Stimulated activated CD8-positive, alpha-beta memory T cell treated with anti-CD3 and anti-CD28 coated beads, Interleukin-15, amount 100 ng/mL, for 1 hour (primary cell): Measurements from ENCODE around the gene CELF1.
"Not testable (repeated sequence)": the region's sequence is repeated elsewhere in the genome, so short reads cannot be mapped to it uniquely, and the experiment has no call there.

Experiments
- DNase-seq: peaks from one replicate; pipeline ENCODE4 v3.0.0-alpha.2; 2020; ENCODE audit warnings: low read depth

CELF1 gene

GRCh38 chr11:47538741-47539565, 14.0 kb downstream of the CELF1 start:
- no peak for DNase-seq

GRCh38 chr11:47536915-47537314, 16.0 kb downstream of the CELF1 start:
- no peak for DNase-seq

- no peak for DNase-seq
Observed at GRCh38 chr11:47534704-47535251, 18.2 kb downstream of the CELF1 start.

- no peak for DNase-seq
Observed at GRCh38 chr11:47533690-47534151, 19.2 kb downstream of the CELF1 start.

- no peak for DNase-seq
Observed at GRCh38 chr11:47532597-47533213, 20.2 kb downstream of the CELF1 start.

- DNase-seq = no peak
Observed at GRCh38 chr11:47531666-47532065, 21.3 kb downstream of the CELF1 start.

GRCh38 chr11:47530721-47531120, 22.2 kb downstream of the CELF1 start:
- not testable (repeated sequence) for DNase-seq

GRCh38 chr11:47529951-47530350, 23.0 kb downstream of the CELF1 start:
- no peak for DNase-seq

GRCh38 chr11:47527186-47527585, 25.7 kb downstream of the CELF1 start:
- no peak for DNase-seq

GRCh38 chr11:47526032-47526431, 26.9 kb downstream of the CELF1 start:
- DNase-seq = not testable (repeated sequence)

GRCh38 chr11:47524291-47524874, 28.5 kb downstream of the CELF1 start:
- no peak for DNase-seq

- DNase-seq = no peak
Observed at GRCh38 chr11:47523490-47524225, 29.3 kb downstream of the CELF1 start.

- DNase-seq = no peak
Observed at GRCh38 chr11:47518212-47518964, 34.5 kb downstream of the CELF1 start.

GRCh38 chr11:47516984-47517853, 35.7 kb downstream of the CELF1 start:
- no peak for DNase-seq

GRCh38 chr11:47516155-47516554, 36.8 kb downstream of the CELF1 start:
- DNase-seq = no peak

GRCh38 chr11:47514825-47515647, 37.9 kb downstream of the CELF1 start:
- DNase-seq = no peak

GRCh38 chr11:47512701-47513100, 40.2 kb downstream of the CELF1 start:
- no peak for DNase-seq

- no peak for DNase-seq
Observed at GRCh38 chr11:47511917-47512316, 41.0 kb downstream of the CELF1 start.

GRCh38 chr11:47510209-47510608, 42.7 kb downstream of the CELF1 start:
- DNase-seq = no peak
